GM12891 (cell line): ENCODE measurements around the gene TOMM34.

Source experiments
- PAX5 ChIP-seq: IDR thresholded peaks from 2 replicates; pipeline ENCODE4 v1.6.1; 2011; ENCODE audit warnings: low read length, moderate library complexity, mild to moderate bottlenecking; ENCODE audit not compliant: insufficient read depth, severe bottlenecking
- POLR2AphosphoS5 ChIP-seq: IDR thresholded peaks from 2 replicates; pipeline ENCODE4 v1.6.1; 2011; ENCODE audit warnings: low read depth, low read length, control low read depth

GRCh38 chr20:44954211-44954610 lies 6.0 kb downstream of the TOMM34 start:
- no peak for TF ChIP-seq PAX5
- TF ChIP-seq POLR2AphosphoS5: no peak
